Left lung (tissue), 10 donors: ENCODE measurements around the gene FAM20C. TPM values are rescaled to one million over a fixed set of nuclear protein-coding genes. Genes with fewer than 3 reads are reported as not detected.

ENCODE experiments used
- ATAC-seq: fragments of 200-7000 bp; cut with Tn5 transposase; one replicate; pipeline ENCODE4 v1.9.1; 2020; ENCODE audit warnings: moderate library complexity
- DNase-seq, 4 donors: peaks; one replicate each; pipeline ENCODE4 v3.0.0-alpha.2; 2013 to 2020
- H3K27ac ChIP-seq, 2 donors: fragments of 200-600 bp; sonication (generic) in 1 of 2; one replicate each; pipeline versions ENCODE4 v1.5.0 to v1.8.0; 2020 to 2021
- H3K27me3 ChIP-seq, 2 donors: fragments of 200-600 bp; sonication (generic) in 1 of 2; one replicate each; pipeline versions ENCODE4 v1.5.0 to v1.8.0; 2020 to 2021
- H3K36me3 ChIP-seq, 2 donors: fragments of 200-600 bp; sonication (generic) in 1 of 2; one replicate each; pipeline versions ENCODE4 v1.5.0 to v1.8.0; 2020 to 2021
- H3K4me1 ChIP-seq, 2 donors: fragments of 200-600 bp; one replicate each; pipeline ENCODE4 v1.8.0; 2021
- H3K4me3 ChIP-seq, 2 donors: fragments of 200-600 bp; sonication (generic) in 1 of 2; one replicate each; pipeline versions ENCODE4 v1.5.0 to v1.8.0; 2020 to 2021; ENCODE audit warnings: mild to moderate bottlenecking in 1 of 2
- H3K9me3 ChIP-seq, 2 donors: fragments of 200-600 bp; sonication (generic) in 1 of 2; one replicate each; pipeline versions ENCODE4 v1.5.0 to v1.8.0; 2020 to 2021
- intact Hi-C, 2 donors: fragments of 100-400 bp; cut with DNase I; formaldehyde crosslinking; loops; one replicate each; pipeline versions ENCODE4 v1.11.2 to v1.14.2; 2022
- polyA plus RNA-seq, 6 donors: library from polyadenylated mRNA; unstranded; fragments of 120-200 nt; gene quantifications; one replicate each; pipeline ENCODE4 v1.2.1, GENCODE V29; 2013; ENCODE audit not compliant: insufficient read length in 6 of 6
- total RNA-seq, 2 donors: library from RNA; stranded (reverse); fragmentation: NEBNext Ultra II Directional; extraction: Animal tissue kit (Norgen Biotek cat#: 25700); gene quantifications; one replicate each; pipeline ENCODE4 v1.2.1, GENCODE V29; 2021
- TF ChIP-seq, protein P1 (sequence below), 2 donors: fragments of 200-600 bp; sonication (generic) in 1 of 2; IDR thresholded peaks; one replicate each; pipeline versions ENCODE4 v1.5.0 to v1.8.0; 2021; ENCODE audit warnings: antibody characterized with exemption in 2 of 2
- donor health status: DM: no; HTN: yes; CAD: no.
- donor health status: DM: no; HTN: no; CAD: no.

The FAM20C gene
- total and polyA plus RNA-seq, 8 donors: 21.2 to 75.5 (median 31.8) TPM

GRCh38 chr7:171364-171904 lies 20.9 kb upstream of the FAM20C start:
- DNase-seq (peak in 2 of 4 donors; percentile 26 to 73), ATAC-seq (no peak)
- H3K27ac ChIP-seq: no peak overlapping the region
- intact Hi-C loops: no loop called here
- TF ChIP-seq, protein P1, sequence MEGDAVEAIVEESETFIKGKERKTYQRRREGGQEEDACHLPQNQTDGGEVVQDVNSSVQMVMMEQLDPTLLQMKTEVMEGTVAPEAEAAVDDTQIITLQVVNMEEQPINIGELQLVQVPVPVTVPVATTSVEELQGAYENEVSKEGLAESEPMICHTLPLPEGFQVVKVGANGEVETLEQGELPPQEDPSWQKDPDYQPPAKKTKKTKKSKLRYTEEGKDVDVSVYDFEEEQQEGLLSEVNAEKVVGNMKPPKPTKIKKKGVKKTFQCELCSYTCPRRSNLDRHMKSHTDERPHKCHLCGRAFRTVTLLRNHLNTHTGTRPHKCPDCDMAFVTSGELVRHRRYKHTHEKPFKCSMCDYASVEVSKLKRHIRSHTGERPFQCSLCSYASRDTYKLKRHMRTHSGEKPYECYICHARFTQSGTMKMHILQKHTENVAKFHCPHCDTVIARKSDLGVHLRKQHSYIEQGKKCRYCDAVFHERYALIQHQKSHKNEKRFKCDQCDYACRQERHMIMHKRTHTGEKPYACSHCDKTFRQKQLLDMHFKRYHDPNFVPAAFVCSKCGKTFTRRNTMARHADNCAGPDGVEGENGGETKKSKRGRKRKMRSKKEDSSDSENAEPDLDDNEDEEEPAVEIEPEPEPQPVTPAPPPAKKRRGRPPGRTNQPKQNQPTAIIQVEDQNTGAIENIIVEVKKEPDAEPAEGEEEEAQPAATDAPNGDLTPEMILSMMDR (IDR thresholded peaks at IDR 0.05): no peak
- no peaks in the 10 kb centered on the region for H3K36me3 ChIP-seq
- no peak overlapping the region for H3K4me3 ChIP-seq
- no peaks in the 10 kb centered on the region for H3K9me3 ChIP-seq
- H3K27me3 ChIP-seq: peaks cover 0 to 34% of the 10 kb centered on the region in 2 donors
- peaks cover 0 to 10% of the 10 kb centered on the region in 2 donors for H3K4me1 ChIP-seq

- Histone ChIP-seq H3K4me3 (no peak overlapping the region), H3K4me1 (peaks cover 0 to 5% of the 10 kb centered on the region in 2 donors), H3K27me3 (peaks cover 0 to 28% of the 10 kb centered on the region in 2 donors), H3K36me3 (no peaks in the 10 kb centered on the region), H3K9me3 (no peaks in the 10 kb centered on the region), H3K27ac (no peak overlapping the region)
- peak in 2 of 4 donors; percentile 15 to 47 for DNase-seq
- TF ChIP-seq, protein P1 (IDR thresholded peaks at IDR 0.05): no peak
- no peak for ATAC-seq
- intact Hi-C loops: no loop called here
These were observed 20.4 kb upstream of the FAM20C start for GRCh38 chr7:171912-172515.

DNA sequence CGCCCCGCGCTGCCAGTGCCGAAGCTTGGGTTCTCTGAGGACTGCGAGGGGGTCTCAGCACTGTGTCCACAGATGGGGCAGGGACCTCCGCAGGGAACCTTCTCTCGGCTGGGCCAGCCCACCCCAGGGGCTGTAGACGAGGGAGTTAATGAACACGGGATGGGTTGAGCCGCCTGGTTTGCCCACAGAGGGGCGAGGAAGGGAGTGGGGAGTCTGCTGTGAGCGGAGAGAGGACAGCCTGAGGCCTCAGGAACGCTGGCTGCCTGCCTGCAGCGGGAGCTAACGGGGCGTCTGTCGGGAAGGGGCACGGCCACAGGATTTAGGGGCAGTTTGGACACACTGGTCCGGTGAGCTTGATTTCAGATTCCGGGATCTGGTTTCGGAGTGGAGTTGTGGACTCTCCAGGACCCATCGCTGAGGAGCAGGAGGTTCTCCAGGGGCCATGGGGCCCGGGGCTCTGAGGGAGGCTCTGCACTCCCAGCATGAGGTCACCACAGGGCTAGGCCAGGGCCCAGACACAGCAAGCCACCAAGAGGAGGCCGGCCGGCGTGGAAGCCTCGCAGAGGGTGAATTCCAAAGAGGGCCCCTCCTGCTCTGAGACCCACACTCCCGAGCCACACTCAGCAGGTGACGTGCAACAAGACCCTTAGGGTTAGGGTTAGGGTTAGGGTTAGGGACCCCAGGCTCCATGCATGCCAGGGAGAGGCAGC lies 19.0 kb upstream of the FAM20C start:
- ATAC-seq (no peak), DNase-seq (peak in 2 of 4 donors; percentile 30 to 61)
- intact Hi-C loops: no loop called here
- no peak overlapping the region for H3K4me3 ChIP-seq
- H3K27ac ChIP-seq: no peak overlapping the region
- H3K9me3 ChIP-seq: no peaks in the 10 kb centered on the region
- TF ChIP-seq, protein P1 (IDR thresholded peaks at IDR 0.05): no peak
- H3K27me3 ChIP-seq: peaks cover 0 to 24% of the 10 kb centered on the region in 2 donors
- no peaks in the 10 kb centered on the region for H3K36me3 ChIP-seq
- H3K4me1 ChIP-seq: no peaks in the 10 kb centered on the region

GRCh38 chr7:174716-175115 lies 17.7 kb upstream of the FAM20C start:
- DNase-seq (no peak), ATAC-seq (no peak)
- Histone ChIP-seq H3K9me3 (no peaks in the 10 kb centered on the region), H3K27ac (no peak overlapping the region), H3K4me3 (no peak overlapping the region), H3K36me3 (no peaks in the 10 kb centered on the region), H3K27me3 (peaks cover 0 to 27% of the 10 kb centered on the region in 2 donors), H3K4me1 (no peaks in the 10 kb centered on the region)
- TF ChIP-seq, protein P1 (IDR thresholded peaks at IDR 0.05): no peak
- intact Hi-C loops: no loop called here

GRCh38 chr7:175955-176354 lies 16.4 kb upstream of the FAM20C start:
- ATAC-seq: no peak
- H3K9me3 ChIP-seq: no peaks in the 10 kb centered on the region
- no peak overlapping the region for H3K27ac ChIP-seq
- TF ChIP-seq, protein P1 (IDR thresholded peaks at IDR 0.05): no peak
- H3K27me3 ChIP-seq: peaks cover 0 to 22% of the 10 kb centered on the region in 2 donors
- intact Hi-C loops: no loop called here
- no peaks in the 10 kb centered on the region for H3K36me3 ChIP-seq
- no peaks in the 10 kb centered on the region for H3K4me1 ChIP-seq
- H3K4me3 ChIP-seq: no peak overlapping the region
- no peak for DNase-seq
